ENCODE measurements around the gene CDK11B.

- TF ChIP-seq CTCF (IDR thresholded peaks at IDR 0.05) = no peak
- no peak for TF ChIP-seq POLR2A (IDR thresholded peaks at IDR 0.05)
Observed at GRCh38 chr1:1671365-1672119, 12.7 kb upstream of the CDK11B start.
